GM18858 (cell line): ENCODE measurements around the gene TP63.
"Not testable (repeated sequence)": the region's sequence is repeated elsewhere in the genome, so short reads cannot be mapped to it uniquely, and the experiment has no call there.

ENCODE experiments used
- ATAC-seq: cut with Tn5 transposase; IDR thresholded peaks from one replicate; pipeline ENCODE4 v1.9.1; 2021; ENCODE audit not compliant: unreplicated experiment

TP63 gene

GRCh38 chr3:189625071-189625470 is 6.1 kb upstream of the TP63 start:
- no peak for ATAC-seq

DNA sequence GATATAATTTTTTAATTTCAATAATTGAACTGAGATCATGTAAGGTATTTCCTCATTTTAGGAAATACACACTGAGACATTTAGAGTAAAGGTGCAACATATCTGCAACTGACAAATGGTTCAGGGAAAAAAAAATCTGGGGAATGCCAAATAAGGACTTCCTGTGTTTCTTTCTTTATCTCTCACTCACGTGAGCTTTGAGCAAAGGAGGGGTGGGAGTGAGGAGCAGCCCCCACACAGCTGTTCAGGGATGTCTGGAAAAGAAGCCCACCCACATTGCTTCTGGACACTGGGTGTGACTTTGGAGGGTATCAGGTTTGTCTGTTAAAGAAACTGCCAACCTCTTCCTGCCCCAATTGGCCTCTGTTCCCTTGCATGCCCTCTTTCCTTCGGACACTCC is 5.6 kb upstream of the TP63 start:
- ATAC-seq, result no peak

GRCh38 chr3:189626286-189626685 is 4.9 kb upstream of the TP63 start:
- no peak for ATAC-seq

DNA sequence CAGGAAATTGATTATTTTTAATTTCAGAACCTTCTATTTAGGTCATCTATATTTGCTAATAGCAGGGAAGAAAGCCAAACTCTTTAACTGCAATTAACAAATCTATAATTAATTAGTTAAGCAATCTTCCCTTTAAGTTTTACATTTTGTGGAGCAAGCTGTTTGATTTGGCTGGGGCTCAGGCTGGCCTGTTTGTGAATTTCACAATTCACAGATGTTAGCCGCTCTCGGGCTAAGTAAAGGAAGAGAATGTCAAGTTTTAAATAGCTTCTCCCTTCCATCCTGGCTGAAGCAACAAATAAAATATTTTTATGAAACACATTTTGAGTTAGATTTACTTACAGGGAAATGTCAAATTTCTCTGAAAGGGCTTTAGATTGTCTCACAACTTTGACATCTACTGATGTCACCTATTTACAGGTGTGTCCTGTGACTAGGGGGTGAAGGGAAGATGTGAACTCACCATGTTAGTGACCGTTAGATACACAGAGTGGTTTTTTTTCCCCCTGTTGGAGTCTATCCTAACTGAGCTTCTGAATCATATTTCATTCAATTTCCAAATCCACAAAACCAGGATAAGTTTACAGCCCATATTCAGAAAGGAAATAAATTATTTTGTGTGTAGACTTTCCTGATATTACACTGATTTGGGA is 1.3 kb upstream of the TP63 start:
- ATAC-seq, result no peak

GRCh38 chr3:189630767-189631372 is 319 bp upstream of the TP63 start:
- ATAC-seq, result peak; percentile 50

- ATAC-seq, result no peak
Measured at GRCh38 chr3:189631409-189631808, 220 bp downstream of the TP63 start.

- ATAC-seq, result no peak
Measured at GRCh38 chr3:189632242-189632641, 1.1 kb downstream of the TP63 start.

DNA sequence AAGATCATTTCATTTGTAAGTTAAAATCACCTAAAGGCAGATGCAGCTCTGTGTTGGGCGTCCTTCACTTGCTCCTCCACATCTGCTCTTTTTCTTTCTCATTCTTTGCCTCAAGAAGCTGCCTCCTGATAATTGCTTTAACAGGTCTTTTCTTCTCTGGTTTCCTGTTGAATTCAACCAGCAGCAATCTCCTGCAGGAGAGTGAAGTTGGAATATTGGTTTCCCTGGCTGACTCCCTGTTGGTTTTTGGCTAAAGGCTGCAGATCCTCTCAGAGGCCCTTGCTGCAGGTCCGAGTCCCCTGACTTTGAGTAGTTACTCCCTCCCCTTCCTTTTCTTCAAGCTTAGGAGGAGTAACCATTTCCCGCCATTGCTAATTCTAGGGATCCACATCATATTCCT is 4.2 kb downstream of the TP63 start:
- no peak for ATAC-seq

DNA sequence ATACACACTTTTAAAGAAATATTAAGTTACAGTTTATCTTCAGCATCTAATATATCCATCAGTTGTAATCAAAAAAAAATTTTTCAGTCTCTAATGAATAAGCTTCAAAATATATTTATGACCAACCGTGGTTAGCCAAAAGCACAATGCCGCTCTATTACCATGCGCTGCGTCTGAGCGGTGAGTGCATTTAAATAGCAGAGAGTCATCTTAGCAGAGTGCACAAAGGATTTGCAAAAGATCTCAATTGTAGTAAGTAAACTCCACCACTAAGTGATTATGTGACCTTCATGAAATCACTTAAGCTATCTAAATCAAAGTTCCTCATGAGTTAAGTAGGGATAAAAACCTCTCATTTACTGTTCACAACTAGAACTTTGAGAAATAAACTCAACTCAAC is 4.9 kb downstream of the TP63 start:
- no peak for ATAC-seq

DNA sequence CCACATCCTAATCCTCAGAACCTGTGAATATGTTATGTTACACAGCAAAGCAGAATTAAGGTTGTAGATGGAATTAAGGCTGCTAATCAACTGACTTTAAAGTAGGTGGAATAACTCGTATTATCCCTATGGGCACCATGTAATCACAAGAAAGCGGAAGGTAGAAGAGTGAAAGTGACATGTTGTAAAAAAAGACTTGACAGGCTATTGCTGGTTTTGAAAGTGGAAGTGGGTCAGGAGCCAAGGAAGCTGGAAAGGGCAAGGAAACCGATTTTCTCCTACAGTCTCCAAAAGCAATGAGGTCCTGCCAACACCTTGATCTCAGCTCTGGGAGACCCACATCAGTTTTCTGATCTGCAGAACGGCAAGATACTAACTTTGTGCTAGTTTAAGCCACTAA is 6.6 kb downstream of the TP63 start:
- ATAC-seq, result no peak

DNA sequence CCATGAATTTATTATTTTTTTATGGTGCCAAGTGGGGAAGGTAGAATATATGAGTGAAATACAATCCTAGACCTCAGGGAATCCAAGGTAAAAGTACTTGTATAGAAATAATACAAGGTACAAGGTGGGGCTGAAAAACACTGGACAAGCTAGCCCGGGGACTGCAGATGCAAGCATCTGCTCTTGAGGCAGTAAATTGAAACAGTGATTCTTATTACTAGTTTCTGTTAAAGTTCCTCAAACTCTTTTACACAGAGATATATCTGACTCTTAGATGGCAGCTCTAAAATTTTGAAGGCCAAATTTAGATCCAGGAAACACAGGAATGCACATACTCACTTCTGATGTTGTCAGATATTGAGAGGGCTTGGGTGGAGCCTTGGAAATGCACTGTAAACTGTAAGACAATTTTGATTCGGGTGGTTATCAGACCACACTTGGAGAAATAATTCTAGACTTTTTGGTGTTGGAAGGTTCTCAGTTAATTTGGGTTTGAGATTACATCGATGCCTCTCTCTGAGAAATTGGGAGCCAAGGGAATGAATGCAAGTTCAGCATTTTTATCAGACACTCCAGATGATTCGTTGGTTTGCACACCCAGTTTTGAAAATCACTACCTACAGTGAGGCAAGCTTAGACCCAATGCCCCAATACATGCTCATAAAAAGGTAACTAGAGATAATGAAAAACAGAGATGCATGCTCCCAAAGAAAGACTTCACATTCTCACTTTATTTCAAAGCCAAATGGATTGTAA is 7.3 kb downstream of the TP63 start:
- ATAC-seq, result no peak

- ATAC-seq, result no peak
Measured at GRCh38 chr3:189641776-189642175, 10.6 kb downstream of the TP63 start.

GRCh38 chr3:189646853-189647542 is 15.8 kb downstream of the TP63 start:
- no peak for ATAC-seq

- ATAC-seq, result no peak
Measured at GRCh38 chr3:189652042-189652441, 20.9 kb downstream of the TP63 start.

GRCh38 chr3:189655617-189656016 is 24.4 kb downstream of the TP63 start:
- ATAC-seq, result peak; percentile 68

- ATAC-seq, result no peak
Measured at GRCh38 chr3:189659571-189659970, 28.4 kb downstream of the TP63 start.

- no peak for ATAC-seq
Measured at GRCh38 chr3:189664311-189664710, 33.1 kb downstream of the TP63 start.

DNA sequence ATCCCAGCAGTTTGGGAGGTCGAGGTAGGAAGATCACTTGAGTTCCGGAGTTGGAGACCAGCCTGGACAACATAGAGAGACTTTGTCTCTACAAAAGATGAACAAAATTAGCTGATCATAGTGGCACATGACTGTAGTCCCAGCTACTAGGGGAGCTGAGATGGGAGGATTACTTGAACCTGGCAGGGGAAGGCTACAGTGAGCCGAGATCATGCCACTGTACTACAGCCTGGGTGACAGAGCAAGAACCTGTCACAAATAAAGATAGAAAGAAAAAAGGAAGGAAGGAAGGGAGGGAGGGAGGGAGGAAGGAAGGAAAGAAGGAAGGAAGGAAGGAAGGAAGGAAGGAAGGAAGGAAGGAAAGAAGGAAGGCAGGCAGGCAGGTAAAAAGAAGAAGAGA is 41.2 kb downstream of the TP63 start:
- not testable (repeated sequence) for ATAC-seq

DNA sequence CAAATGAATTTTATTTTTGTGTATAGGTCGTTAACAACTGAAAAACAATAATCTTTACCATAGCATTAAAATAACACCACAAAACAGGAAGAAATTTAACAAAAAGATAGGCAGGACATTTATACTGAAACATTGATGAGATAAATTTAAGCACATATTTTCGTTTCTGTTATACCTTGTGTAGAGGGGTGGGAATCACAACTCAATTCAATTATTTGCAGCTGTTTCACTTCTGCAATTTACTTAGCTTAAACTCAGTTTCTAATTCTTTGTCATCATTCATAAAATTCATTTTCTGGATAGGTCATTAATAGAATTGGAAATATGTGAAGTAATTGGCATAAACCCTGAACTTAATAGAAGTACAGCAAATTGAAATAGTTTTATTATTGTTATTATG is 42.3 kb downstream of the TP63 start:
- ATAC-seq, result peak; percentile 82

- no peak for ATAC-seq
Measured at GRCh38 chr3:189674249-189674913, 43.2 kb downstream of the TP63 start.

- no peak for ATAC-seq
Measured at GRCh38 chr3:189677667-189678066, 46.5 kb downstream of the TP63 start.
